Kasumi-1 (cell line): Measurements from ENCODE around the gene SEC11A.

Source experiments
- DNase-seq, 2 experiments: peaks; one replicate each; lab custom pipeline; 2025; lab: John Stamatoyannopoulos, UW

SEC11A gene

GRCh38 chr15:84681831-84682230 lies 34.1 kb downstream of the SEC11A start:
- DNase-seq, result no peak

- DNase-seq, result no peak
Observed at GRCh38 chr15:84671211-84671610, 44.7 kb downstream of the SEC11A start.

- DNase-seq, result no peak
Observed at GRCh38 chr15:84669726-84670125, 46.2 kb downstream of the SEC11A start.

GRCh38 chr15:84668221-84668982 lies 47.5 kb downstream of the SEC11A start:
- no peak for DNase-seq

- no peak for DNase-seq
Observed at GRCh38 chr15:84666373-84666772, 49.6 kb downstream of the SEC11A start.

- DNase-seq, result no peak
Observed at GRCh38 chr15:84661001-84661400, 54.9 kb downstream of the SEC11A start.

- DNase-seq, result no peak
Observed at GRCh38 chr15:84659904-84660781, 55.8 kb downstream of the SEC11A start.

- no peak for DNase-seq
Observed at GRCh38 chr15:84658788-84659411, 57.0 kb downstream of the SEC11A start.

GRCh38 chr15:84658080-84658787 lies 57.7 kb downstream of the SEC11A start, which contains the start of gene NMB:
NMB (minus strand) TSS chr15:84658199; CDS start chr15:84658152, 47 bp downstream.
- peak; percentile 71 to 79 for DNase-seq

- no peak for DNase-seq
Observed at GRCh38 chr15:84657748-84658079, 58.2 kb downstream of the SEC11A start.

- DNase-seq, result no peak
Observed at GRCh38 chr15:84656972-84657371, 59.0 kb downstream of the SEC11A start.

- DNase-seq, result peak; percentile 88 to 94
Observed at GRCh38 chr15:84654689-84655453, 61.1 kb downstream of the SEC11A start.

- peak; percentile 86 to 90 for DNase-seq
Observed at GRCh38 chr15:84653910-84654688, 61.8 kb downstream of the SEC11A start, which contains the start of gene WDR73. WDR73 (minus strand) TSS chr15:84654283; CDS start chr15:84654274, 9 bp downstream.

- DNase-seq, result no peak
Observed at GRCh38 chr15:84653584-84653909, 62.4 kb downstream of the SEC11A start.

- DNase-seq, result no peak
Observed at GRCh38 chr15:84649706-84650105, 66.2 kb downstream of the SEC11A start.

GRCh38 chr15:84648539-84648938 lies 67.4 kb downstream of the SEC11A start:
- DNase-seq, result no peak

GRCh38 chr15:84647726-84648125 lies 68.2 kb downstream of the SEC11A start:
- DNase-seq, result no peak

- DNase-seq, result no peak
Observed at GRCh38 chr15:84645997-84646396, 69.9 kb downstream of the SEC11A start.

- no peak for DNase-seq
Observed at GRCh38 chr15:84645496-84645895, 70.4 kb downstream of the SEC11A start.

- DNase-seq, result no peak
Observed at GRCh38 chr15:84643838-84644237, 72.1 kb downstream of the SEC11A start.
